Gastrocnemius medialis (tissue), 4 donors: Measurements from ENCODE around the gene RHOT1. TPM values are rescaled to one million over a fixed set of nuclear protein-coding genes. Genes with fewer than 3 reads are reported as not detected.
A peak's percentile ranks its signal among the peaks of the same experiment; 100 is the strongest.

Experiments used
- ATAC-seq, 2 donors: fragments of 150-250 bp; one replicate each; pipeline ENCODE4 v1.9.1; 2016
- DNase-seq, 2 donors: peaks; one replicate each; pipeline ENCODE4 v3.0.0-alpha.2; 2019
- H3K27ac ChIP-seq, 4 donors: fragments of 200-600 bp; sonication (generic); 1 replicate in 1 of 4; 2 replicates in 3 of 4; pipeline ENCODE4 v1.5.1; 2016 to 2018; ENCODE audit warnings: mild to moderate bottlenecking in 2 of 4, moderate library complexity in 1 of 4
- H3K27me3 ChIP-seq, 3 donors: fragments of 200-600 bp; sonication (generic) in 2 of 3; 1 replicate in 1 of 3; 2 replicates in 2 of 3; pipeline versions ENCODE4 v1.5.1 to v1.6.0; 2016 to 2019; ENCODE audit warnings: mild to moderate bottlenecking in 1 of 3, moderate library complexity in 1 of 3
- H3K36me3 ChIP-seq, 2 donors: fragments of 200-600 bp; sonication (generic) in 1 of 2; one replicate each; pipeline ENCODE4 v1.5.1; 2017 to 2018
- H3K4me1 ChIP-seq, 2 donors: fragments of 200-600 bp; sonication (generic) in 1 of 2; one replicate each; pipeline ENCODE4 v1.5.1; 2016 to 2017; ENCODE audit warnings: mild to moderate bottlenecking in 2 of 2
- H3K4me3 ChIP-seq, 4 donors: fragments of 200-600 bp; sonication (generic) in 3 of 4; 1 replicate in 1 of 4; 2 replicates in 3 of 4; pipeline ENCODE4 v1.5.1; 2016 to 2019; ENCODE audit warnings: mild to moderate bottlenecking in 2 of 4
- H3K9me3 ChIP-seq, 3 donors: fragments of 200-600 bp; sonication (generic) in 2 of 3; 1 replicate in 1 of 3; 2 replicates in 2 of 3; pipeline ENCODE4 v1.5.1; 2016 to 2019
- POLR2A ChIP-seq, 2 donors: fragments of 450-650 bp; IDR thresholded peaks; one replicate each; pipeline ENCODE4 v1.6.1; 2017; ENCODE audit warnings: antibody characterized with exemption in 2 of 2, mild to moderate bottlenecking in 2 of 2, moderate library complexity in 2 of 2
- in situ Hi-C, 4 donors: fragments of 200-750 bp; cut with MboI; loops; one replicate each; pipeline versions ENCODE4 v1.15.0 to v1.8.0; 2017; ENCODE audit warnings: low sequenced_read_pairs in 4 of 4
- intact Hi-C: fragments of 100-400 bp; cut with DNase I; formaldehyde crosslinking; loops from one replicate; pipeline ENCODE4 v1.15.1; 2023; ENCODE audit warnings: low total_unique reads
- total RNA-seq, 4 donors: library from RNA; depleted of rRNA; stranded (reverse); fragments of >200 nt; gene quantifications; one replicate each; pipeline versions ENCODE4 v1.1.0 to v1.2.3, GENCODE V29; 2016
- TF ChIP-seq, protein P1 (sequence below), 5 experiments: fragments of 450-650 bp in 3 of 5; fragments of 200-600 bp in 2 of 5; sonication (generic) in 2 of 5; IDR thresholded peaks in 4 of 5; conservative IDR thresholded peaks in 1 of 5; 1 replicate in 4 of 5; 2 replicates in 1 of 5; pipeline ENCODE4 v1.5.1; 2016 to 2019; ENCODE audit warnings: antibody characterized with exemption in 5 of 5, mild to moderate bottlenecking in 3 of 5, moderate library complexity in 3 of 5

Gene RHOT1
- total RNA-seq, 4 donors from 2014 or later: 30.8 to 67.5 (median 36.2) TPM

- TF ChIP-seq POLR2A (IDR thresholded peaks at IDR 0.05): no peak
- TF ChIP-seq, protein P1, sequence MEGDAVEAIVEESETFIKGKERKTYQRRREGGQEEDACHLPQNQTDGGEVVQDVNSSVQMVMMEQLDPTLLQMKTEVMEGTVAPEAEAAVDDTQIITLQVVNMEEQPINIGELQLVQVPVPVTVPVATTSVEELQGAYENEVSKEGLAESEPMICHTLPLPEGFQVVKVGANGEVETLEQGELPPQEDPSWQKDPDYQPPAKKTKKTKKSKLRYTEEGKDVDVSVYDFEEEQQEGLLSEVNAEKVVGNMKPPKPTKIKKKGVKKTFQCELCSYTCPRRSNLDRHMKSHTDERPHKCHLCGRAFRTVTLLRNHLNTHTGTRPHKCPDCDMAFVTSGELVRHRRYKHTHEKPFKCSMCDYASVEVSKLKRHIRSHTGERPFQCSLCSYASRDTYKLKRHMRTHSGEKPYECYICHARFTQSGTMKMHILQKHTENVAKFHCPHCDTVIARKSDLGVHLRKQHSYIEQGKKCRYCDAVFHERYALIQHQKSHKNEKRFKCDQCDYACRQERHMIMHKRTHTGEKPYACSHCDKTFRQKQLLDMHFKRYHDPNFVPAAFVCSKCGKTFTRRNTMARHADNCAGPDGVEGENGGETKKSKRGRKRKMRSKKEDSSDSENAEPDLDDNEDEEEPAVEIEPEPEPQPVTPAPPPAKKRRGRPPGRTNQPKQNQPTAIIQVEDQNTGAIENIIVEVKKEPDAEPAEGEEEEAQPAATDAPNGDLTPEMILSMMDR (IDR thresholded peaks at IDR 0.05 in 4 of 5, conservative IDR thresholded peaks at IDR 0.05 in 1 of 5): no peak
- Histone ChIP-seq H3K27me3 (no peaks in the 10 kb centered on the region), H3K4me3 (no peak overlapping the region), H3K27ac (peak overlapping the region; percentile 0 to 30 (median 20)), H3K9me3 (no peaks in the 10 kb centered on the region), H3K4me1 (peaks cover 30 to 31% of the 10 kb centered on the region in 2 donors), H3K36me3 (peaks cover 0 to 8% of the 10 kb centered on the region in 2 donors)
- intact Hi-C loops: no loop called here
- DNase-seq (no peak), ATAC-seq (no peak)
- in situ Hi-C loops: no loop called here
Observed at GRCh38 chr17:32159586-32160438, 17.5 kb downstream of the RHOT1 start.

DNA sequence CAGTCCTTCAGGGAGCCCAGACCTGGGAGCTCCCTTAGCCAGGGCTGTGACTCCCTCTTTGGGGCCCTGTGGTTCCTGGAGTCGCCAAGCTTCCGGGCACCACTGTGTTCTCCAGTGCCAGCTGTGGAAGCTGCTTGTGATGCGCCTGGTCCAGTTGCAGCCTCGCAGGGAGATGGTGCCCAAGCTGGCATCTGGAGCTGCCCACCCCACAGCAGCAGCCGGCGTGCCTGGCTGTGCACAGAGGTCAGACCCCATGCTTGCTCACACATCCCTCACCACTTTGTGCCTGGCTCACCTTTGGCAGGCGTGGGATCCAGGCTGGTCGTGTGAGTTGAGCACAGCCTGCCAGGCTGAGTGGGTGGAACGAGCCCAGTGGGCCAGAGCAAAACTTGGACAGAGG lies 18.2 kb downstream of the RHOT1 start:
- H3K27ac ChIP-seq: peak overlapping the region in 3 of 4 donors; percentile 0 to 23 (median 7)
- TF ChIP-seq POLR2A (IDR thresholded peaks at IDR 0.05): no peak
- TF ChIP-seq, protein P1 (IDR thresholded peaks at IDR 0.05 in 4 of 5, conservative IDR thresholded peaks at IDR 0.05 in 1 of 5): no peak

DNA sequence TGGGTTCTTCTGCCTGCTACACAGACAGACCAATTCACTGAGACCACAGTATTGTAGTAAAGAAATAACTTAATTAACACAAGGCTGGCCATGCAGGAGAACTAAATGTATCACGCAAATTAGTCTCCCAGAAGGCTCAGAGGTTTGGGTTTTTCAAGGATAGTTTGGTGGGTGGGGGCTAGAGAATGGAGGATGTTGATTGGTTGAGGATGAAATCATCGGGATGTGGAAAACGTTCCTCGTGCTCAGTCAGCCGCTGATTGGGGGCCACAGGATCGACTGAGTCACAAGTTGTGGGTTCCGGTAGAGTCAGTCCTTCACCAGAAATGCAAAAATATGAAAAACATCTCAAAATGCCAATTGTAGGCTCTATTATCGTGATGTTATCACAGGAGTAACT lies 18.7 kb downstream of the RHOT1 start:
- no peaks in the 10 kb centered on the region for H3K9me3 ChIP-seq
- ATAC-seq (no peak), DNase-seq (no peak)
- H3K36me3 ChIP-seq: no peaks in the 10 kb centered on the region
- in situ Hi-C loops (no loop called here), intact Hi-C loops (no loop called here)
- H3K4me3 ChIP-seq: no peak overlapping the region
- H3K27me3 ChIP-seq: no peaks in the 10 kb centered on the region
- no peak overlapping the region for H3K27ac ChIP-seq
- TF ChIP-seq POLR2A (IDR thresholded peaks at IDR 0.05): no peak
- TF ChIP-seq, protein P1 (IDR thresholded peaks at IDR 0.05 in 4 of 5, conservative IDR thresholded peaks at IDR 0.05 in 1 of 5): no peak
- peaks cover 25 to 30% of the 10 kb centered on the region in 2 donors for H3K4me1 ChIP-seq

More for the DNA sequence above, 18.2 kb downstream of the RHOT1 start:
- ATAC-seq (no peak), DNase-seq (no peak)
- Histone ChIP-seq H3K4me1 (peaks cover 30% of the 10 kb centered on the region in 2 donors), H3K27me3 (no peaks in the 10 kb centered on the region), H3K4me3 (no peak overlapping the region), H3K36me3 (peaks cover 0 to under 1% of the 10 kb centered on the region in 2 donors), H3K9me3 (no peaks in the 10 kb centered on the region)
- intact Hi-C loops (no loop called here), in situ Hi-C loops (no loop called here)

GRCh38 chr17:32161506-32162365 lies 19.4 kb downstream of the RHOT1 start:
- H3K4me3 ChIP-seq: no peak overlapping the region
- no peak for TF ChIP-seq POLR2A (IDR thresholded peaks at IDR 0.05)
- TF ChIP-seq, protein P1 (IDR thresholded peaks at IDR 0.05 in 4 of 5, conservative IDR thresholded peaks at IDR 0.05 in 1 of 5): no peak
- no peaks in the 10 kb centered on the region for H3K27me3 ChIP-seq
- H3K36me3 ChIP-seq: no peaks in the 10 kb centered on the region
- no peak overlapping the region for H3K27ac ChIP-seq
- H3K9me3 ChIP-seq: peaks cover 0 to 1% (median 0%) of the 10 kb centered on the region in 3 donors
- ATAC-seq (no peak), DNase-seq (no peak)
- intact Hi-C loops (no loop called here), in situ Hi-C loops (no loop called here)
- H3K4me1 ChIP-seq: peaks cover 18 to 23% of the 10 kb centered on the region in 2 donors
